ENCODE measurements around the gene TRIP10.
"Not testable (repeated sequence)": the region's sequence is repeated elsewhere in the genome, so short reads cannot be mapped to it uniquely, and the experiment has no call there.

The TRIP10 gene, protein sequence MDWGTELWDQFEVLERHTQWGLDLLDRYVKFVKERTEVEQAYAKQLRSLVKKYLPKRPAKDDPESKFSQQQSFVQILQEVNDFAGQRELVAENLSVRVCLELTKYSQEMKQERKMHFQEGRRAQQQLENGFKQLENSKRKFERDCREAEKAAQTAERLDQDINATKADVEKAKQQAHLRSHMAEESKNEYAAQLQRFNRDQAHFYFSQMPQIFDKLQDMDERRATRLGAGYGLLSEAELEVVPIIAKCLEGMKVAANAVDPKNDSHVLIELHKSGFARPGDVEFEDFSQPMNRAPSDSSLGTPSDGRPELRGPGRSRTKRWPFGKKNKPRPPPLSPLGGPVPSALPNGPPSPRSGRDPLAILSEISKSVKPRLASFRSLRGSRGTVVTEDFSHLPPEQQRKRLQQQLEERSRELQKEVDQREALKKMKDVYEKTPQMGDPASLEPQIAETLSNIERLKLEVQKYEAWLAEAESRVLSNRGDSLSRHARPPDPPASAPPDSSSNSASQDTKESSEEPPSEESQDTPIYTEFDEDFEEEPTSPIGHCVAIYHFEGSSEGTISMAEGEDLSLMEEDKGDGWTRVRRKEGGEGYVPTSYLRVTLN
- total RNA-seq = 14.0 to 18.3 reads per million in 2 donors

DNA sequence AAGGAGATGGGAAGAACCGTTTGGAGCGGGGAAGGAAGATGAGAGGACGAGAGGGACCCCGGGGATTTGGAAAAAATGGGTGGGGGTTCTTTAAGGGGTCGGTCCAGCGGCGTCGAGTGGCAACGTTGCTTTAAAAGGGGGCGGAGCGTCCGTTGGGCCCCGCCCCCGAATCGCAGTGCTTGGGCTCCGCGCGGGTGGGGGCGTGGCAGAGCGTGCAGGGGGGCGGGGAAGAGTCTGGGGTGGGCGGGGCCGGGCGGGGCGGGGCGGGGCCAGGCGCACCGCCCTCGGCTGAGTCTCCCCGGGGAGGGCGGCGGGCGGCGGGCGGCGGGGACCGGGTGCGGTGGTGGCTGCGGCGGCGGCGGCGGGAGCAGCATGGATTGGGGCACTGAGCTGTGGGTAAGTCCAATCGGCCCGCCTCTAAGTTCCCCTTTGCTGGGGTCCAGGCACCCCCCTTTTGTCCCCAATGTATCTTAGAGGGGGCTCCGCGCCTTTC, at the start of gene TRIP10:
TRIP10 (plus strand) TSS at position 291 of the 493 bp plus-strand sequence; CDS start at position 373, 82 bp downstream.
- peak; percentile 81 for DNase-seq

DNA sequence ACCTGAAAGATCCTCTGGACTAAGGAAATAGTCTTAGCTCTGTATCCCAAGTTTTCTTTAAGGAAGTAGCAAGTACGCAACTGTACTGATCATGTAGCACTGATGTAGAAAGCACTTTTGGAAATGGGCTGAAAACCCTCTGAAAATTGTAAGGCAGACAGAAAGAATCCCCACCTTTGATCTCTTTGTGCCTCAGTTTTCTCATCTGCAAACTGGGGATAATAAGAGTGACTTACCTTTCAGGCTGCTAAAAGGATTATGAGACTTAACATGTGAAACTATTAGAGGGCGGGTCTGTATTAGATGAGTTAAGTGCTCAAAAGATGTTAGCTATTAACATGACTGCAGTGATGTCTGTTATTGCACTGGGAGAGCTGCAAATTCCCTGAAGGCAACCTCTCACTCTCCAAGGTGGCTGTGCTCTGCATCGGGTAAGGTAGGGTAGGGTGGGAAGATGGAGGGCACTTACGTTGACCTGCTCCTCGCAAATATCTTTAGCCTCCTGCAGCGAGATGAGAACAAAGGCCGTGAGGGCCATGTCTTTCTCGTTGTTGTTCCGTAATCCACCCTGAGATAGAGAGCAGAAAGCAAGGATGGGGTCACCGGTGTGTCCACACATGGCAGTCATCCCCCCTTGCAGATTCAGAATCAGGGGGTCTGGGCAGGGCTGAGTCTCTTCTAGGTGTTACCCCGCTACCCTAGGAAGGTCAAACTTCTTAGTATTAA, 49.2 kb upstream of the TRIP10 start:
- no peak for DNase-seq

DNA sequence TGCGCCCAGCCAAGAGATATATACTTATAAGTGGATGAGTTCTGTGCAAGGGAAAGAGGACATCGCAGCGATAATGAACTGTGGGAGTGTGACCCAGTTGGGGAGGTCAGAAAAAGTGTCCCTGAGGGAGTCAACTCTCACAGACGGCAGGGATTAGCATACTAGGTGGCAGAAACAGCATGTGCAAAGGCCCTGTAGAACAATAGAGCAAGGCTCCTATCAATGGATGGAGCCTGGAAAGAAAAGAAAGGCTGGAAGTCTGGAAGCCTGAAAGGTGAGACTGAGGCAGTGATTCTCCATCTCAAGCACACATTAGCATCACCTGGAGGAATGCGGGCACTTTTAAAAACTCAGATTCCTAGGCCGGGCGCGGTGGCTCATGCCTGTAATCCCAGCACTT, 48.1 kb upstream of the TRIP10 start:
- no peak for DNase-seq

DNA sequence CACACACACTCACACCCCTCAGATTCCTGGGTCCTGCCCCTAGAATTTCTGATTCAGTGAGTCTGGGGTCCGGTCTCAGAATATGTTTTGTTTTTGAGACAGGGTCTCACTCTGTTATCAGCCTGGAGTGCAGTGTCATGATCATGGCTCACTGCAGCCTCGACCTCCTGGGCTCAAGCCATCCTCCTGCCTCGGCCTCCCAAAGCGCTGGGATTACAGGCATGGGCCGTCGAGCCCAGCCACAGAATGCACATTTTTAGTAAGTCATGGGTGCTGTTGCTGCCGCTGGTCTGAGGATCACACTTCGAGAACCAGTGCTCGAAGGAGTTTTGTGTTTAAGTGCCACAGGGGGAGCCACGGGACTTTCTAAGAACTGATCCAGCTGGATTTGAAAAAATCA, 47.5 kb upstream of the TRIP10 start:
- no peak for DNase-seq

DNA sequence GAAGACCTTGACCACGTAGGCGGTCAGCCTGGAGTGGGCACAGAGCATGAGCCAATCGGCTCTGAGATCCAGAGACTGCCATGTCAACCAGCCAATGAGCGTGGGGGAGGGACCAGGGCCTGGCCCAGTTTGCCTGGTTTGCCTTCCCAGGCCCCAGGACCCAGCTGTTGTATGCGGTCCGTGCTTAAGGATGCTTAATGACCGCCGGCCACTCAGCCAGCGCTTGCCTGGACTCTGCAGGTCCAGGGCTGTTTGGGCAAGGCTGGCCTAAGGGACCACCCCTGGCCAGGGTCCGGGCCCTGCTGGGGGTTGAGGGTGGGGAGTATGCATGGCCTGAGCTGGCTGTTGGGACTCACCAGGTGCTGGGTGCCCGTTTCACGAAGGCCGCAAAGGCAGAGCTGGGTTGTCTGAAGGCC, 46.4 kb upstream of the TRIP10 start:
- no peak for DNase-seq

DNA sequence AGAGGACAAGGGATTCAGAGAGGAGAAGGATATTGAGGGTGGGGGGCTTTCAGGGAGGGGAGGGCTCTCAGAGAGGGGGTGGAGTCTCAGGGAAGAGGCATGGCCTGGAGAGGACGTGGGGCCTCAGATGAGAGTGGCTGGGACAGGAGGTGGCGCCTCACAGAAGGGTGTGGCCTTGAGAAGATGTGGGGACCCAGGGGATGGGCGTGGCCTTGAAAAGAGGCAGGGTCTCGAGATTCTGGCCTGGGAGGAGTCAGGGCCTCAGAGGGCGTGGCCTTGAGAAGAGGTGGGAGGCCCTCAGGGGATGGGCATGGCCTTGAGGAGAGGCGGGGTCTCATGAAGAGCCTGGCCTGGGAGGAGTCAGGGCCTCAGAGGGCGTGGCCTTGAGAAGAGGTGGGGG, 45.8 kb upstream of the TRIP10 start:
- DNase-seq = no peak

DNA sequence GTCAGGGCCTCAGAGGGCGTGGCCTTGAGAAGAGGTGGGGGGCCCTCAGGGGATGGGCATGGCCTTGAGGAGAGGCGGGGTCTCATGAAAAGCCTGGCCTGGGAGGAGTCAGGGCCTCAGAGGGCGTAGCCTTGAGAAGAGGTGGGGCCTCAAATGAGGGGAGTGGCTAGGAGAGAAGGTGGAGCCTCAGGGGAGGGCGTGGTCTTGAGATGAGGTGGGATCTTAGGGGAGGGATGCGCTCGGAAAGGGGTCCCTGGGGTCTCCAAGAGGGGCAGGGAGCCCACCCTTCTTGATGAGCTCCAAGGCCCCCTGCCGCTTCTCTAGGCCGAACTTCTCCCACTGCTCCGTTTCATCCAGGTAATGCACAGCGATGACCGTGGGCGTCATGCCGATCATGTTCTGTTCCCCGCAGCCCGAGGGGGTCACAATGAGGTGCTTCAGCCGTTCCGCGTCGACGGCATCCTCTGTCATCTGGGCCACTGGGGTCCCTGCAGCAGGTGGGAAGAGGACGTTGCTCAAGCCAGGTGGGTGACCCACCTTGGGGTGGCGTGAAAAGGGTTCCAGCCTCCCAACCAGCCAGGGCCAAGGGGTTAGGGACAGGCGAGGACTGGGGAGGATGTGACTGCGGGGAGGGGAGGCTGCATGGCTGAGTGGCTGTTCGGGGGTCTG, 45.2 kb upstream of the TRIP10 start:
- no peak for DNase-seq

DNA sequence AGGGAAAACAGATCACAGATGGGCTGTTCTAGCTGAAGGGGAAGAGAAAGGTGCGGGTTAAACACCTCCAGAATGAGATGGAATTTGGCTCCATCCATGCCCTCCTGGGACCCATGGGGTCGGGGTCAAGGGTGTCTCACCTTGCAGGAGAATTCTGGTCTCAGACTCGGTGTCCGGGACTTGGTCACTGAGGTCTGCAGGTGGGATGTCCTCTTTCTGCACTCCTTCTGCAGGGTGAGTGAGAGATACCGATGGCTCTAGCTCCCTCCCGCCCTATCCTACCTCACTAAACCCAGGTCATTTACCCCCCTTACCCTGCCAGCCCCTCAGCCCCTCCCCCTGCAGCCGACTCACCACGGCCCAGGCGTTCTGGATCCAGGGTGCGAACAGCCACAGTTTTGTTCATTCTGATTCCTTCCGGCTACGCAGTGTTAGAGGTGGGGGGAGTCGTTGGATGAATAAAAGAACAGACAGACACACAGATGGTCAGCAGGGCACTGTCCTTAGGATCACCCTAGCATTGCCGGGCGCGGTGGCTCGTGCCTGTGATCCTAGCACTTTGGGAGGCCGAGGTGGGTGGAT, 43.1 kb upstream of the TRIP10 start:
- no peak for DNase-seq

DNA sequence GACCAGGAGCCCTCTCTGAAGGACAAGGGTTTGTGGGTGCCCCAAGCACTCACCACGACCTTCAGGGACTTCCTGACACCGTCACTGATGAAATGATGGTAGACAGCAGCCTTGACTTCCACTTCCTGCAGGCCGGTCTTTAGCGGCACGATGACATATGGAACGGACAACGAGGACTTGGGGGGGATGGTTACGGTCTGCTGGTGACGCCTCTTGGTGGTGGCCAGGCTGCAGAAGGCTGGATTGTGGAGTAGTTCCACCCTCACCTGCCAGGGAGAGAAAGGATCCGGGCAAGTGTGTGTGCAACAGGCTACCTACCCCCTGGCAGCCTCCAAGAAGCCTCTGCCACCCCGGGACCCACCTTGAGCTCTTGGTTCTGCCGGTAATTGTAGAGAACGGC, 42.2 kb upstream of the TRIP10 start:
- DNase-seq = no peak

DNA sequence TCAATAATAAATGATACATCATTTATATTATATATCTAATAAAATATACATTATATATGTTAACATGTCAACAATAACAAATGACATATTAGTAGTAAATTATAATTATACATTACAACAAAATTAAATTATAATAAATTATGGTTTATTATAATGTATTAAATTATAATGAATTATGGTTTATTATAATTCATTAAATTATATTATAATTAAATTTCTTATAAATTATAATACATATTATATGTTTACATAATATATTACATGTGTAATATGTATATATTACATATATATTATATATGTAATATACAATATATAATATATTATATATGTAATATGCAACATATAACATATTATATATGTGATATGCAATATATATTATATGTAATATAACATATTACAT, 39.5 kb upstream of the TRIP10 start:
- no peak for DNase-seq

DNA sequence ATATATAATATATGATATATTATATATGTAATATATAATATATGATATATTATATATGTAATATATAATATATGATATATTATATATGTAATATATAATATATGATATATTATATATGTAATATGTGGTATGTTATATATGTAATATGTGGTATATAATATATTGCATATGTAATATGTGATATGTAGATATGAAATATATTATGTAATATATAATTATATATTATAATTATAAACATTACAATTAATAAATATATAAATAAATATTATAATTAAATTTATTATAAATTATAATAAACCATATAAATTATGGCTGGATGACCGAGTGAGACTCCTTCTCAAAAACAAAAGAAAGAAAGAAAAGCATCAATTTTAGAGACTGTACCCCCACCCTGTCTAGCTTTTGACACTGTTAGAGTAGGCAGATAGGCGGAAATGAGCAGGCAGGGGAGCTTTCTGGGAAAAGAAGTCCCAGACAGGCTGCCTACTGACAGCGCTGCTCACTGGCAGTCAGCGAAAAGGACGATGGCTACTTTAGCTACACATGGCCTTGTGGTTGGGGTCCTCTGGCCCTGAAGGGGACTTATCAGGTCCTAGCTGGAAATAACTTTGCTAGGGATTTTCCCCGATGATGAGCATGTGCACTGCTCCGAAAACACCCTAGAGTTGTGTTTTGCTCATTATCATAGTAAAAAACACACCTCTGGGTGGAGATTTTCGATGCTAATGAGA, 38.7 kb upstream of the TRIP10 start:
- no peak for DNase-seq

DNA sequence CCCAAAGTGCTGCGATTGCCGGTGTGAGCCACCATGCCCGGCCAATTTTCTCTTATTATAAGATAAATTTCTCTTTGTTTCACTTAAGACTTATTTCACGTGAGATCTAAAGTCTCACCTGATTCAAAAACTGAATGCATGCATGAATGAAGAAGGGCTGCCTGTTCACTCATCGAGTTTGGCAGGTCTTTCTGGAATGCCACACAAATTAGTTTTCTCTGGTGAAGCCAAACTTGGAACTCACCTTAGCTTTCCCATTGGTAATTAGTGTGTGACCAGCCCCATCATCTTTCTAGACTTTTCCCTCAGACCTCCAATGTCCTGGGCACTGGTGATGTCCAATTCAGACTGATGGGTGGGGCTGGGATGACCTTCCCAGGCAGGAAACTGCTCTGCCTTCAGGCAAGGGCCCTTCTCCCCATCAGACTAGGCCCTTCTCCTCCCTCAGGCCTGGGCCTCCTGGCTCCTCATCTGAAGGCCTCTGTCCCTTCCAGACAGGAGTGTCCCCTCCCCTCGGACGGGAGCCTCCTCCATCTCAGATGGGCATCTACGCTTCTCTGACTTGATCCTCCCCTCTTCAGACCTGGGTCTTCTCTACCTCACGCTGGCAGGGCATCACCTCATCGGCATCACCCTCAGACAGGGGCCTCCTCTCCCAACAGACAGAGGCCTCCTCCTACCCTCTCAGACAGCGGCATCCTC, 33.4 kb upstream of the TRIP10 start:
- DNase-seq = no peak

DNA sequence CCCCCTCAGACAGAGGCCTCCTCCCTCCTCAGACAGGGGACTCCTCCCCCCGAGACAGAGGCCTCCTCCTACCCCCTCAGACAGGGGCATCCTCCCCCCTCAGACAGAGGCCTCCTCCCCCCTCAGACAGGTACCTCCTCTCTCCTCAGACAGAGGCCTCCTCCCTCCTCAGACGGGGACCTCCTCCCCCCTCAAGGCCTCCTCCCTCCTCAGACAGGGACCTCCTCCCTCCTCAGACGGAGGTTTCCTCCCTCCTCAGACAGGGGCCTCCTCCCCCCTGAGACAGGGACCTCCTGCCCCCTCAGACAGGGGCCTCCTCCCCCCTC, 32.9 kb upstream of the TRIP10 start:
- DNase-seq = no peak

DNA sequence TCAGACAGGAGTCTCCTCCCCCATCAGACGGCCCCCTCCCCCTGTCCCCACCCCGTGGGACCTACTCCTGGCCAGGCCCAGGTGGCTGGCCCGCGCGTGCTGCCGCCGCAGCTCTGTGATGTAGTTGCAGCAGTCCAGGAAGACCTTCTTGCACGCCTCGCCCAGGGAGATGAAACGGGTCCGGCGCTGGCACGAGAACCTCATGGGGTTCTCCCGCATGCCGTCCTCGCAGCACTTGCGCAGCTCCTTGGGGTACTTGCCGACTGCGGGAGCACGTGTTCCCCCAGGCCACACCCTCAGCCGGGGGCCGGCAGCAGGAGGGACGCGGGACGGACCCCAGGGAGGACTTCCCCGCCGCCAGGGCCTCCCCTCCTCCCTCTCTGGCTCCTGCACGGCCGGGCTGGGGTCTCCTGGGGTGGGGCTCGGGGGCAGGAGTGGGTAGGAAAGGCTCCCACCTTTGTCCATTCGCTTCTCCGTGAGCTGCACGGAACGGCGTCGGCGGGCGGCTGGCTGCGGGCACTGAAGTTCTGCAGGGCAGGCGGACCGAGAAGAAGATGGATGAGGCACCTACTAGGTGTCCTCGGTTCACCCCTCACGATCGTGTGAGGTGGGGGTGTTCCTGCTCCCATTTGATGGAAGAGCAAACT, 32.3 kb upstream of the TRIP10 start:
- no peak for DNase-seq

DNA sequence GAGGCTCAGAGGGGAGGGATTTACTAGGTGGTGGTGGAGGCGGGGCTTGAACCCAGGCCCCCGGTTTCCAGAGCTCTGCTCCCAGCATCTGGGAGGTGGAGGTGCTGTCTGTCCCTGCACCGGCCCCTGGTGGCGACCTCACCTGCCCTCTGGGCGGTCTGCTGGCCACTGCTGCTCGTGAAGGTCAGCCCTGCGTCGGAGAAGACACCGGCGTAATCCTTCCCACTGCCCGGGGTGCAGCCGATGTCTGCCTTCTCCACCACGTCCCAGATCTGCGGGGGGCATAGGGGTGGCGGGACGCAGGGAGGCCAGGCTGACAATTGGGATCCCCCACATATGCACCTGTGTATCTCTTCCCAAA, 31.8 kb upstream of the TRIP10 start:
- DNase-seq = no peak

DNA sequence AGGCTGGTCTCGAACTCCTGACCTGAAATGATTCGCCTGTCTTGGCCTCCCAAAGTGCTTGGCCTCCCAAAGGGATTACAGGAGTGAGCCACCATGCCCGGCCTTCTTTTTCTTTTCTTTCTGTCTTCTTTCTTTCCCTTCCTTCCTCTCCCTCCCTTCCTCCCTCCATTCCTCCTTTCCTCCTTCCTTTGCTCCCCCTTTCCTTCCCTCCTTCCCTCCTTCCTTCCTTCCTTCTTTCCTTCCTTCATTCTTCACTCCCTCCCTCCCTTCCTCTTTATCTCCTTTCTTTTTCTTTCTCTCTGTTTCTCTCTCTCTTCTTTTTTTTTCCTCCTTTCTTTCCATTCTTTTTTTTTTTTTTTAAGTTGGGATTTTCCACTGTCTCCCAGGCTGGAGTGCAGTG, 31.1 kb upstream of the TRIP10 start:
- DNase-seq = no peak

DNA sequence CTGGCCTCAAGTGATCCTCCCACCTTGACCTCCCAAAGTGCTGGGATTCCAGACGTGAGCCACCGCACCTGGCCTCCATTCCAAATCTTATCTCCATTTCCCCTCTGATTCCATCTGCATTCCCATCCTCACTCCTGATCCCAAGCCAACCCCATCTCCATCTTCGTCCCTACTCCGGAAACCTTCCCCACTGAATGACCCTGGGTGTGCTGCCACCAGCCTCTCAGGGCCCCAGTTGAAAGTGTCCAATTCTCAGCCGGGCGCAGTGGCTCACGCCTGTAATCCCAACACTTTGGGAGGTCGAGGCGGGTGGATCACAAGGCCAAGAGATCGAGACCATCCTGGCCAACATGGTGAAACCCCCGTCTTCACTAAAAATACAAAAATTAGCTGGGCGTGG, 30.6 kb upstream of the TRIP10 start:
- DNase-seq = not testable (repeated sequence)

DNA sequence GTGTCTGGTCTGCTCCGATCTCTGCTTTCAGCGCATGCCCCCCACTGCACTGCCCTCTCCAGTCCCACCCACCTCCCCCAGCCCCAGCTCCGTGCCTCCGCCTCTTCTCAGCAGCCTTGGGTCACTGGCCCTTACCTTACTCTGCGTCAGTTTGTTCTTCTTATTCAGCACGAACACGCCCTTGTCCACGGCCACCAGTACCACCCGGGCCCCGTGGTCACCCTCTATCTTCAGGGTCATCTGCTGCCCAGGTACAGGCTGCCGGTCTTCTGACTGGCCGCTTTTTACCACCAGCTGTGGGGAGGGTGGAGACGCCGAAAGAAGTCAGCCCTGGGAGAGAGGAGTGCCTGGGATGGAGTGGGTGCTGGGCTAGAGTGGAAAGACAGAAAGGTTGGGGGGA, 29.9 kb upstream of the TRIP10 start:
- no peak for DNase-seq

DNA sequence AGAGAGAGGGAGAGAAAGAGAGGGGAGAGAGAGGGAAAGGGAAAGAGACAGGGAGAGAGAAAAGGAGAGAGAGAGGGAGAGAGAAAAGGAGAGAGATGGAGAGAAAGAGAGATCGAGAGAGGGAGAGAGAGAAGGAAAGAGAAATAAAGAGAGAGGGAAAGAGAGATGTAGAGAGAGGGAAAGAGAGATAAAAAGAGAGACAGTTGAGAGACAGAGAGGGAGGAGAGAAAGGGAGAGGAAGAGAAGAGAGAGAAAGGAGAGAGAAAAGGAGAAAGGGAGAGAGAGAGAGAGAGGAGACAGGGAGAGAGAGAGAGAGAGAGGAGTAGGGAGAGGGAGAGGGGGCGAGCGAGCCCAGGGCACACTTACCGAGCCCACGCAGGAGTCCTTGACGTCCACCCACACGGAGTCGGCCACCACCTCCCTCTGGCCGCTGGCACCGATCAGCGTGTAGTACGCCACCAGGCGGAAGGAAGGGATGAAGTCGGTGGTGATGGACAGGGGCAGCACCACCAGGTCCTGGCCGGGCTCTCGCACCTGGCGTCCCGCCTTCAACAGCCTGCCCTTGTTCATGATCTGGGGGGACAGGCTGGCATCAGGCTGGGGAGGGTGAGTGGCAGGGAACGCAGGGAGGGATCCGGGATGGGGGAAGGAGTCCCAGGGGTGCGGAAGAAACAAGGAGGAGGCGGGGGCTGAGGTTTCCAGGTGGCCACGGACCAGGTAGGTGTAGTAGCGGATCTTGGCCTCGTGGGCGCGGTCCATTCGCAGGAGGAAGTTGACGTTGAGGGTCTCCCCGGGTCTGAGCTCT, 29.0 kb upstream of the TRIP10 start:
- no peak for DNase-seq

DNA sequence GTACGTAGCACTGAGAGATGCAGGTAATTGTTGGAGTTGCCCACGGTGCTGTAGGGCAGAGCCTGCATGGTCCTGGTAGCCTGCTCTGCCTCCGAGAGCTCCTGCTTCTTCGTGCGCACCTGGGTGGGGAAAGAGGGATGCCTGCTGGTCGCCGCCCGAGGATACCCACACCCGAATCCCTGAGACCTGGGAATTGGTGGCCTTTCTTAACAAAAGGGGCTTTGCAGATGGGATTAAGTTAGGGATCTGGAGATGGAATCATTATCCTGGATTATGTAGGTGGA, 28.5 kb upstream of the TRIP10 start:
- no peak for DNase-seq
